NCI-H2029 treated with DMSO at 0.1 percent for 48 hours (cell line): ENCODE measurements around the gene PC.

Source experiments
- DNase-seq: peaks from one replicate; lab custom pipeline; 2025; lab: John Stamatoyannopoulos, UW

Gene PC

GRCh38 chr11:66867425-66868040 is 90.7 kb downstream of the PC start:
- DNase-seq, result no peak

- no peak for DNase-seq
Observed at GRCh38 chr11:66866511-66866986, 91.6 kb downstream of the PC start.

GRCh38 chr11:66866007-66866406 is 92.2 kb downstream of the PC start:
- no peak for DNase-seq

- no peak for DNase-seq
Observed at GRCh38 chr11:66864924-66865697, 93.1 kb downstream of the PC start.

- no peak for DNase-seq
Observed at GRCh38 chr11:66864172-66864901, 93.8 kb downstream of the PC start.

- no peak for DNase-seq
Observed at GRCh38 chr11:66863428-66864125, 94.6 kb downstream of the PC start.

- DNase-seq, result no peak
Observed at GRCh38 chr11:66862559-66863037, 95.6 kb downstream of the PC start.

- no peak for DNase-seq
Observed at GRCh38 chr11:66861774-66862558, 96.2 kb downstream of the PC start.

- DNase-seq, result no peak
Observed at GRCh38 chr11:66861038-66861773, 97.0 kb downstream of the PC start.

- no peak for DNase-seq
Observed at GRCh38 chr11:66860449-66860831, 97.7 kb downstream of the PC start.

- DNase-seq, result no peak
Observed at GRCh38 chr11:66859686-66860448, 98.3 kb downstream of the PC start.

- DNase-seq, result no peak
Observed at GRCh38 chr11:66858939-66859685, 99.1 kb downstream of the PC start.

- no peak for DNase-seq
Observed at GRCh38 chr11:66858186-66858938, 99.8 kb downstream of the PC start.

- DNase-seq, result no peak
Observed at GRCh38 chr11:66857927-66858185, 100.3 kb downstream of the PC start.

- no peak for DNase-seq
Observed at GRCh38 chr11:66857234-66857926, 100.8 kb downstream of the PC start.

- no peak for DNase-seq
Observed at GRCh38 chr11:66856496-66857233, 101.5 kb downstream of the PC start, which contains the start of gene LRFN4. LRFN4 (plus strand) TSS chr11:66857064; CDS start chr11:66857745, 681 bp downstream.
